GM19043 (cell line): ENCODE measurements around the gene AIF1.

Source experiments
- ATAC-seq: cut with Tn5 transposase; IDR thresholded peaks from one replicate; pipeline ENCODE4 v1.9.1; 2021; ENCODE audit warnings: low read depth; ENCODE audit not compliant: unreplicated experiment

Gene AIF1

DNA sequence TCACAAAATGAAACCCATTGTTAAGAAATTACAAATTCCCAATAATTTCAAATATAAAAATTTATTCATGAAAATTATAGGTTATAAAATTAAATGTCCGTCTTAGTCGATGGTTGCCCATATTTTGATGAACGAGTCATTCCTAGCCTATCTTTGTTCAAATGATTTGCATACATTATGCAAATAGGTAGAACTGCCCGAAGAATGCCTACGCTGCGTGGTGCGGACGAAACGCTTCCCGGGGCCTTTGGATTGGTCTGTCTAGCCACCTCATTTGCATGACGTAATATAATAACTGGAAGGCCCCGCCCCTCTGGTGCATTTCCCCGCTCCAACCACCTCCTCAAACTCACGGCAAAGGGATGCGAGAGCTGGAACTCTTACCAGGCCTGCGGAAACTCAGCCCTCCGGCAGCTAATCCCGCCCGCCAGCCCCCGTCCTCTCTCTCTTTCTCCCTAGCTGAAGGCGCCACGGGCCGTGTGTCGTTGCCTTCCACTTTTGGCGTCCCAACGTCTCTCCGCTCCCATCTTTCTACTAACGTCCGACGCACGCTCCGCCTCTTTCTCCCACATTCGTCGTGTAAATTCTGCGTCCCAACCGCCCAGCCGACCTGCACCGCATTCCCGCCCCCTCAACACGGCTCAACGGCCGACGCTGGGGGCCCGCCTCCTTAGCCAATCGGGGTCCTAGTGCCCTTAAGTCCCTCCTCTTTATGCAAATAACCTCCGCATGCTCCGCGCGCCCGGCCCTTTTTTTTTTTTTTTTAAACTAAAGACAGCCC, 5.0 kb downstream of the AIF1 start:
- peak; percentile 76 for ATAC-seq

DNA sequence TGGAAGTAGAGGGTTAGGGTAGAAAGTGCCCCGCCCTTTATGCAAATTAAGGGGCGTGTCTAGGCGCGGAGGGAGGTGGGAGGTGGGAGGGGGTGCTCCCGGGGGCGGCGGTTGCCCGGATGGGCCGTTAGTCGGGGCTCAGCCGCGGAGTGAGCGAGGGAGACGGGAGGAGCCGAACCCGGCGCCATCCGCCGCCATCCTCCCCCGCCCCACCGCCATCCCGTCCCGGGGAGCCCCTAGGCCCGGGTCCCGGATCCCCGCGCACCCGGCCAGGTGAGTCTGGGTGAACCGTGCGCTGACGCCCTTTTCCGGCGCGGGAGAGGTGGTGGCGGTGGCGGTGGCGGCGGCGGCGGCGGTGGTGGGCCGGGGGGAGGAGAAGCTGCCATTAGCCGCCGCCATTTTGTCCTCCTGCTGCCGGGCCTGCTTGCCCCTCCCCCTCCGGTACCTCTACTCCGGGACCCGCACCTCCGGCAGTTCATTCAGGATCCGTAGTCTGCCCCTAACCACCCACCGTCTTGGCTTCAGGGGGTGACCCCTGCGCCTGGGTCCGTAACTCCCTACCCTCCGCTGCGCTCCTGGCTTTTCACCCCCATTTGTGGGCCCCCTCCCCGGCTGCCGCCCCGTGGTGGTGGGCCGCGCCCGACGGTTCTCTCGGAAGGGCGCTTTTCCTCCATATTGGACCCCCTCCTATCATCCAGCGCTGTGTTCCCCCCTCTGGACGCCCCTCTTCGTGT, 5.7 kb downstream of the AIF1 start, which contains the start of gene PRRC2A:
PRRC2A (plus strand) TSS at position 130 of the 734 bp plus-strand sequence. CDS start 2,075 bp downstream, outside the sequence.
- ATAC-seq: peak; percentile 3

DNA sequence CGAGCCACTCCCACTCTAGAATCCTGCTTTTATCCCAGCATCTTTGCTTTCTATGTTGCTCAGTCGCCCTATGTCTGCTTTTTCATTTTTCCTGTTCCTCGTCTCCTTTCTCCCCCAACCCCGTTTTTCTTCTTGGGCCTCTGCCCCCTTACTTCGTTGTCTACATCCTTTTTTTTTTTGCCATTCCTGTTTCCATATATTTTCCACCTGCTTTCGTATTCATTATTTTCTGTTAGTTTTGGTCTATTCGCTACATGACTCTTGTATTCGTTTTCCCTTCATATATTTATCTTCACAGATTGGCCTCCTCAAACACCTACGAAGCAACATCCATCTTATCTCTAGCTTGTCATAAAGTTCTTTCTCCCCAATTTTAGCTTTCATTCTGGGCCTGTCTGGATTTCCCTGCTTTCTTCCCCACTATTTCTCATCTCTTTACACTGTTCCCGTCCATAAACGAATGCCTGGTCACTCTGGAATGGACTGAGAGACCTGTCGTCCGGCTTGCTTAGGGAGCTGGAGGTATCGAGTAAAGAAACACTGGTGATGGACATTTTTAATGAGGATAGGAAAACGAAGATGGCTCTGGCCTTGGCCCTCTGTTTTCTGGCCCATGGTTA, 6.4 kb downstream of the AIF1 start:
- ATAC-seq: no peak

DNA sequence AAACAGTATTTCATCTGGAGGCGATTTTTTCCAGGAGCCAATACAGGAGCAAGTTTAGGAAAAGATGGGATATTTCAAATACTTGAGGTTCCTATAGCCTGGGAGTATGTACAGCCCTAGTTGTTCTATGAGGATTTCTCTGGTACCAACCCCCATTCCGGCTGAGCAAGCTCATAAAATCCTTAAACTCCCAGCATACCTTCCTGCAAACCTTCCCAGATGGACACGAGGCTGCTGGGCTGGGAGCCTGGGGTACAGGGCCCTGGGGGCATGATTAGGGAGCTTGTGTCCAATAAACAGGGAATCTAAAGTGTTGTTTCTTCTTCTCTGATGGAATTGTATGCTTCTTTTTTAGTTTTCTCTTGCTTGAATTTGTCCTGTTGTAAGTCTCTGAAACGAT, 7.0 kb downstream of the AIF1 start:
- no peak for ATAC-seq

DNA sequence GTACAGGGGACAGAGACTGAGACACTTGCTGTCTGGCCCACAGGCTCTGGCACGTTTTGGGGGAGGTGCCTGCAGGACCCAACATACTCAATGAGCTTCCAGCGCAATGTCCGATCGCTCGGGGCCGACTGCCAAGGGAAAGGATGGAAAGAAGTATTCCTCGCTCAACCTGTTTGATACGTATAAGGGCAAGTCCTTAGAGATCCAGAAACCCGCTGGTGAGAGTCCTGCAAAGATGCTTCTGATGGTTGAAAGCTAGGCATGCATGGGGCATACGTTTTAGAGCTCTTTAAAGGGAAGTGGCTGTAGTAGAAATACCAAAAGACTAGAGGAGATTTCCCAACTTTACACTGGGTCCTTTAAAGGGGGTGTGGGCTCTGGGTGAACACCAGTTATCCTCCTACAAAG, 7.7 kb downstream of the AIF1 start:
- ATAC-seq: no peak

DNA sequence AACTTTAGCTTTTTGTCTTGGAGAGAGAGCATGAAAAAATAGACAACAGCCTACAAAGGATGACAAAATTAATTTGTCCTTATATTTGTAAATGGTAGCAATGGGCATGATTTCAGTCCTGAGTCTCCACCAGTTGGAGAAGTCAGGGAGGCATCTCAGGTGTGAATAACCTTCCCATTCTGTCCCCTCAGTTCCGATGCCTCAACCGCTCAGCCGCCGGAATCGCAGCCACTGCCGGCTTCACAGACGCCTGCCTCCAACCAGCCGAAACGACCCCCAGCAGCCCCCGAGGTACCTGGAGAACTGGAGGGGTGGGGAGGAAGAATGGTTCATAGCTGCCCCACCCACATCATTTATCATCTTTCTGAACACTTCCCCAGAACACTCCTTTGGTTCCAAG, 9.0 kb downstream of the AIF1 start:
- no peak for ATAC-seq

DNA sequence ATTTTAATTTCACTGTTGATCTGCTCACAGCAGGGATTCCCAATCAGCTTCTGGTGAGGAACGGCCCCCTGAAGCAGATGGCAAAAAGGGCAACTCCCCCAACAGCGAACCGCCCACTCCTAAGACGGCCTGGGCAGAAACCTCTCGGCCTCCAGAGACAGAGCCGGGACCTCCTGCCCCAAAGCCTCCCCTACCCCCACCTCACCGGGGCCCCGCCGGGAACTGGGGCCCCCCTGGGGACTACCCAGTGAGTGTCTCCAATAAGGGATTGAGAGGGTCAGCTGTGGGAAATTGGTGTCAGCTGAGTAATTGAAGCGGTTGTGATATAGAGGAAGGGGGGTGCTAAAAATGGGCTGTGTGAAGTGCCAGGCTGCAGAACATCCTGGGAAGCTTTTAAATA, 11.9 kb downstream of the AIF1 start:
- no peak for ATAC-seq

DNA sequence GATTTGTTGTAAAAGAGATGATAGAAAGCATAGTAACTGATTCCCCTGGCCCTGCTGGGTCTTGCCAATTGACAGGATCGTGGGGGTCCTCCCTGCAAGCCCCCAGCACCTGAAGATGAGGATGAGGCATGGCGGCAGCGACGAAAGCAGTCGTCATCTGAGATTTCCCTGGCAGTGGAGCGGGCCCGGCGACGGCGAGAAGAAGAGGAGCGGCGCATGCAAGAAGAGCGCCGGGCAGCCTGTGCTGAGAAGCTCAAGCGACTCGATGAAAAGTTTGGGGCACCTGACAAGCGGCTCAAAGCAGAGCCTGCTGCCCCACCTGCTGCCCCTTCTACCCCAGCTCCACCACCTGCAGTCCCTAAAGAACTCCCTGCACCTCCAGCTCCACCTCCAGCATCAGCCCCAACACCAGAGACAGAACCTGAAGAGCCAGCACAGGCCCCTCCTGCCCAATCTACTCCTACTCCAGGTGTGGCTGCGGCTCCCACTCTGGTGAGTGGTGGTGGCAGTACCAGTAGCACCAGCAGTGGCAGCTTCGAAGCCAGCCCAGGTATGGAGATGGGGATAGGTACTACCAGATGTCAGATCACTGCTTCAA, 12.8 kb downstream of the AIF1 start:
- ATAC-seq: no peak

DNA sequence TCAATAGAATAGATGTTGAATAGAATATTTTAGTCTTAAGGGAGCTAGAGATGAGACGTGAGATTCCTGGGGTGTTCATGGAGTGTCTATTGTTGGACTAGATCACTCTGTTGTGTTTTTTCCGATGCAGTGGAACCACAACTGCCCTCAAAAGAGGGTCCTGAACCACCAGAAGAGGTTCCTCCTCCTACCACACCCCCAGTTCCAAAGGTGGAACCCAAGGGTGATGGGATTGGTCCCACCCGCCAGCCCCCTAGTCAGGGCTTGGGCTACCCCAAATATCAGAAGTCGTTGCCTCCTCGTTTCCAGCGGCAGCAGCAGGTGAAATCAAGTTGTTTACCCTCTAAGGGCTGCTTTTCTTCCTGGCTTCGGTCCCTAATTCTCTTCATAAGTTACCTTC, 14.0 kb downstream of the AIF1 start:
- no peak for ATAC-seq

DNA sequence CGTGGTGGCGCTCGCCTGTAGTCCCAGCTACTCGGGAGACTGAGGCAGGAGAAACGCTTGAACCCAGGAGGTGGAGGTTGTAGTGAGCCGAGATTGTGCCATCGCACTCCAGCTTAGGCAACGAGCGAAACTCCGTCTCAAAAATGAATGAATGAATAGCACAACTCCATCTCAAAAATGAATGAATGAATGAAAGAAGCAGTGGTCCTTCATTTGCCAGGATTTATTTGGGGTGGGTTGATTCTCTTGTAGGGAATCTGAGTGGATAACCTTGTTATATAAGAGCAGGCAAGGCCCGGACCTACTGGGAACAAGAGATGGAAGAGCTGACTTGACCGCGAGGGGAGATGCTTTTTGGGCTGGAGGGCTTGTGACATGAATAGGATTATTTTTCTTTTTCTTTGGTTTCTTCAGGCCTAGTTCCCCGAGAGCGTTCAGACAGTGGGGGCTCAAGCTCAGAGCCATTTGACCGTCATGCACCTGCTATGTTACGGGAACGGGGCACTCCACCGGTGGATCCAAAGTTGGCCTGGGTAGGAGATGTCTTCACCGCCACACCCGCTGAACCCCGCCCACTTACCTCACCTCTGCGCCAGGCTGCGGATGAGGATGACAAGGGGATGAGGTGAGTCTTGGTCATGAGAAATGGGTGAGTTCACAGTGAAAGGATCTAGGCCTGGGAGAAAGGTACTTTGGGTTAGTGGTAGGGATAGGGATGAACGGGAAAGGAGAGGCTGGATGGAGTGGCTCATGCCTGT, 15.3 kb downstream of the AIF1 start:
- no peak for ATAC-seq

DNA sequence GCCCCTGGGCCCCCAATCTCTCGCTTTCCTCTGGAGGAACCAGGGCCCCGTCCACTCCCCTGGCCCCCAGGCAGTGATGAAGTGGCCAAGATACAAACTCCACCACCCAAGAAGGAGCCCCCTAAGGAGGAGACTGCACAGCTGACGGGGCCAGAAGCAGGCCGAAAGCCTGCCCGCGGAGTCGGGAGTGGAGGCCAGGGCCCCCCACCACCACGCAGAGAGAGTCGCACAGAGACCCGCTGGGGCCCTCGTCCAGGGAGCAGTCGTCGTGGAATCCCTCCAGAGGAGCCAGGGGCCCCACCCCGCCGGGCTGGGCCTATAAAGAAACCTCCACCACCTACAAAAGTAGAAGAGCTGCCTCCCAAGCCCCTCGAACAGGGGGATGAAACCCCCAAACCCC, 16.2 kb downstream of the AIF1 start:
- ATAC-seq: no peak

DNA sequence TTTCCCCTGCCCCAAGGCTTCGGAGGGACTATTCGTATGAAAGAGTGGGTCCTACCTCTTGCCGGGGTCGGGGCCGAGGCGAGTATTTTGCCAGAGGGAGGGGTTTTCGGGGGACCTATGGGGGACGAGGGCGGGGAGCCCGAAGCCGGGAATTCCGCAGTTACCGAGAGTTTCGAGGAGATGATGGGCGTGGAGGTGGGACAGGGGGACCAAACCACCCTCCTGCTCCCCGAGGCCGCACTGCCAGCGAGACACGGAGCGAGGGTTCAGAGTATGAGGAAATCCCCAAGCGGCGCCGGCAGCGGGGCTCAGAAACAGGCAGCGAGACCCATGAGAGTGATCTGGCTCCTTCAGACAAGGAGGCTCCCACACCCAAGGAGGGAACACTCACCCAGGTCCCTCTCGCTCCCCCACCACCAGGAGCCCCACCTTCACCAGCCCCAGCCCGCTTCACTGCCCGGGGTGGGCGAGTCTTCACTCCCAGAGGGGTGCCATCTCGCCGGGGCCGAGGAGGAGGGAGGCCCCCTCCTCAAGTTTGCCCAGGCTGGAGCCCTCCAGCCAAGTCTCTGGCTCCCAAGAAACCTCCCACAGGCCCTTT, 16.7 kb downstream of the AIF1 start:
- ATAC-seq: no peak

DNA sequence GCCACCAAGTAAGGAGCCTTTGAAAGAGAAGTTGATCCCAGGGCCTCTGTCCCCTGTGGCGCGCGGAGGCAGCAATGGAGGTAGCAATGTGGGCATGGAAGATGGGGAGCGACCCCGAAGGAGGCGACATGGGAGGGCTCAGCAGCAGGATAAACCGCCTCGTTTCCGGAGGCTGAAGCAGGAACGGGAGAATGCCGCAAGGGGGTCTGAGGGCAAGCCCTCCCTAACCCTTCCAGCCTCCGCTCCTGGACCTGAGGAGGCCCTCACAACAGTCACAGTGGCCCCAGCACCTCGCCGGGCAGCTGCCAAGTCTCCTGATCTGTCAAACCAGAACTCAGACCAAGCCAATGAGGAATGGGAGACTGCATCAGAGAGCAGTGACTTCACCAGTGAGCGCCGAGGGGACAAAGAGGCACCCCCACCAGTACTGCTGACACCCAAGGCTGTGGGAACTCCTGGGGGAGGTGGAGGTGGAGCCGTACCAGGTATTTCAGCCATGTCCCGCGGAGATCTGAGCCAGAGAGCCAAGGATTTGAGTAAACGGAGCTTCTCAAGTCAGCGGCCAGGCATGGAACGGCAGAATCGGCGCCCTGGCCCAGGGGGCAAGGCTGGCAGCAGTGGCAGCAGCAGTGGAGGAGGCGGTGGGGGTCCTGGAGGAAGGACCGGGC, 17.4 kb downstream of the AIF1 start:
- no peak for ATAC-seq

DNA sequence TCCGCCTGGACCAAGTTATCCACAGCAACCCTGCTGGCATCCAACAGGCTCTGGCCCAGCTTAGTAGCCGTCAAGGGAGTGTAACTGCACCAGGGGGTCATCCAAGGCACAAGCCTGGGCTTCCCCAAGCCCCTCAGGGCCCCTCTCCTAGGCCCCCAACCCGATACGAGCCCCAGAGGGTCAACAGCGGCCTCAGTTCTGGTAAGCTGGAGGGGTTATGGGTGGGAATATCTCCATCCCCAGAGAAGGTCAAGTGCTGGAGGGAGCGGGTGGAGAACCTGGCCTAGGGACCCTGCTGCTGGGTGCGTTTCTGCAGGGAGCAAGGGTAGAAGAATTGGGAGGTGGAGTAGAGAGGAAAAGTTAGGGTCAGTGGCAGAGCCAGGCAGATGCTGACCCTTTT, 18.4 kb downstream of the AIF1 start:
- no peak for ATAC-seq

DNA sequence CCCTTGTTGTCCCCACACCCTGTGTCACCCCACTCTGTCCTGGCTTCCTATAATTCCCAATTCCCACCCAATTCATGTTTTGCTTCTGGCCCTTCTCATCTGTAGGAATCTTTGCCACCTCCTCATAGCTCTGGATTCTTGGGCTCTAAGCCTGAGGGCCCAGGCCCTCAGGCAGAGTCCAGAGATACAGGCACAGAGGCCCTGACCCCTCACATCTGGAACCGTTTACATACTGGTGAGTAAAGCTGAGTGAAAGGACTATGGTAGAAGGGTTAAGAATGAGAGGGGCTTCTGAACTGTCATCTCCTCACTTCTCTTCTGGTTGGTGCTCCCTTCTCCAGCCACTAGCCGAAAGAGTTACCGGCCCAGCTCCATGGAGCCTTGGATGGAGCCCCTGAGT, 19.1 kb downstream of the AIF1 start:
- ATAC-seq: no peak

DNA sequence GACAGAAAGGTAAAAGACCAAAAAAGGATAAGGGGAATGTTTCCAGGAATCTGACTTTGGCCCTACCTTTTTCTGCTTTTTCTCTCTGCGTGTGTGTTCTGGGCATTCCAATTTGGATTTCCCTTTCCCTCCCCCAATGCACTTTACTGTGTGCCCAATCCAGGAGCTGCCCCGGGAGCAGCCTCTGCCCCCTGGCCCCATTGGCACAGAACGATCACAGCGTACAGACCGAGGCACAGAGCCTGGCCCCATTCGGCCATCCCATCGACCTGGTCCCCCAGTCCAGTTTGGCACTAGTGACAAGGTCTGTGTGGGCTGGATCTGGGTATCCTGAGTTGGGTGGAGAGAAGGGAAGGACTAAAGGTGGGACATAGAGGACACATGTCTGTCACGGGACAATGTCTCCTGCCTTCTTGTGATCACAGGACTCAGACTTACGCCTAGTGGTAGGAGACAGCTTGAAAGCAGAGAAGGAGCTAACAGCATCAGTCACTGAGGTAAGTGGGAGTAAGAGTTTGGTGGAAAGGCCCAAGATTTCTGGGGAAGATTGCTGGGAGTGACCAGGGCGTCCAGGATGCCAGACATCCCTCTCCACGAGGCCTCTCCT, 20.0 kb downstream of the AIF1 start:
- ATAC-seq: no peak

DNA sequence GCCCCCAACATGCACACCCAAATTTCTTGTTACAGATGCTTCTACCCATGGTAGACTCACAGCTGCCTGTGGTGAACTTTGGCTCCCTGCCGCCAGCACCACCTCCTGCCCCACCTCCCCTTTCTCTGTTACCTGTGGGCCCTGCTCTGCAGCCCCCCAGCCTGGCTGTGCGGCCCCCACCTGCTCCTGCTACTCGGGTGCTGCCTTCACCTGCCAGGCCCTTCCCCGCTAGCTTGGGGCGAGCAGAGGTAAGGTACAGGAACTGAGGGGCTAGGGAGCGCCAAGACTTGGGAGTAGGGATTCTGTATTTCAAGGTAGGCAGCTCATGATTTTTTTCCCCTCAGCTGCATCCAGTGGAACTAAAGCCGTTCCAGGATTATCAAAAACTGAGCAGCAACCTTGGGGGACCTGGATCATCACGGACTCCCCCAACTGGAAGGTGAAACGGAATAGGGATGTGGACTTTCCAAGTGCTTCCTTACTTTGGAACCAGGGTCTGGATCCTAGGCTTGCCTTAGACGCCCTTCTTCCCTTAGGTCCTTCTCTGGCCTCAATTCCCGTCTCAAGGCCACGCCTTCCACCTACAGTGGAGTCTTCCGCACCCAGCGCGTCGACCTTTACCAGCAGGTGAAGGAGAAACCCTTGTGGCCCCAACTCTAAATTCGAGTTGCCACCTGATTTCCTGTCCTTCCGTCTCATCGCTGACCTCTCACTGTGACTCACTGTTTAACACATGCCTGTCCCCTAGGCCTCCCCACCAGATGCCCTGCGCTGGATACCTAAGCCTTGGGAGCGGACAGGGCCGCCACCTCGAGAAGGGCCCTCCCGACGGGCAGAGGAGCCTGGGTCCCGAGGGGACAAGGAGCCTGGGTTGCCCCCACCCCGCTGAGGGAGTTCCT, 21.9 kb downstream of the AIF1 start:
- no peak for ATAC-seq

DNA sequence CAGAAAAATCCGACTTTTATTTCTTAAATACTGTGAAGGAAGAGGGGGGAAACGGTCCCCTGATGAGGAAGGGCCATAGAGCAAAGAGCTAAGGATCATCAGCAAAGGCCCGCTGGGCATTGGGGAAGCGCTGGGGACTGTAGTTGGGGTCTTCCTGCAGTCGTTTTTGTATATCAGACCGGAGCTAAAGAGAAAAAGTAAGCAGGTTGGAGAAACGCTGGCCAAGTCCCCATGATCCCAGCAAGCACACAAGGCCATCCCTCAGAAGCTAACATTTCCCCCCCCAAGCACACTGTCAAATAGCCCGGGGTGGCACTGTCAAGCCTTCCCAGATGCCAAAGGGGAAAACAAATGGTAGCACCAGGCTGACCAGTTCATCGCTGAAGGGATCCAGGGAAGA, 24.0 kb downstream of the AIF1 start:
- no peak for ATAC-seq
